Inferior parietal cortex (tissue), 1 donor: ENCODE data around the gene ZNF460.
"Not testable (repeated sequence)": the region's sequence is repeated elsewhere in the genome, so short reads cannot be mapped to it uniquely, and the experiment has no call there.

Source experiments
- DNase-seq: peaks from one replicate; pipeline ENCODE4 v3.0.0-alpha.2; 2016; ENCODE audit errors: extremely low spot score

The ZNF460 gene

GRCh38 chr19:57280165-57280961 lies at the start of gene ZNF460:
ZNF460 (plus strand) TSS chr19:57280485; CDS start chr19:57280807, 322 bp downstream.
- peak; percentile 98 for DNase-seq

DNA sequence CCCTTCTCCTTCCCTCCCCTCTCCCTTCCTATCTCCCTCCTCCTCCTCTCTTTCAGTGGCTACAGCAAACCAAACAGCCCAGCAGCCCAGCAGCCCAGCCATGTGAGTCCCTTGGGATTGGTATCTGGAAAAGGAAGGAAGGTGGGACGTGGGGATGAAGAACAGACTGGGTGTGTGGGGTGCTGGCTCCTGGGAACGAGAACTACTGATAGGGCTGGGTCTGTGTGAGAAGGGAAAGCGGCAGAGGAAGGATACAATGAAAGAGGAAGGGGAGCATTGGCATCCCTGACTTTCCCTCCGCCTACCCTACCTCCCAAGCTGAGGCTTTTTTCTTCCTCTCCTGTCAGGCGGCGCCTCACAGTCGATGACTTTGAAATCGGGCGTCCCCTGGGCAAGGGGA lies 48.6 kb upstream of the ZNF460 start:
- DNase-seq: no peak

GRCh38 chr19:57233207-57233606 lies 47.1 kb upstream of the ZNF460 start:
- no peak for DNase-seq

DNA sequence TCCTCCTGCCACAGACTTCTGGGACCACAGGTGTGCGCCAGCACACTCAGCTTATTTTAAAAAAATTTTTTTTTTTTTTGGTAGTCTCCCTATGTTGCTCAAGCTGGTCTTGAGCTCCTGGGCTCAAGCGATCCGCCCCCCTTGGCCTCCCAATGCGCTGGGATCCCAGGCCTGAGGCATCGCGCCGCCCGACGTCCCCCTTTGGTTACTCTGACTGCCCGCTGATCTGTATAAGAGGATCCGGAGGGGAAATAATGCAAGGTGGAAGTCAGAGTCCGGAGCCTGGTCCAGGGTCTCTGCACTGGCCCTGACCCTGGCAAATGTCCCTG lies 40.3 kb upstream of the ZNF460 start:
- no peak for DNase-seq

GRCh38 chr19:57240311-57241090 lies 39.8 kb upstream of the ZNF460 start, which contains the start of gene ZNF805:
ZNF805 (plus strand) TSS chr19:57240632; CDS start chr19:57240892, 260 bp downstream.
- DNase-seq: peak; percentile 94

- peak; percentile 13 for DNase-seq
Observed at GRCh38 chr19:57241176-57241575, 39.1 kb upstream of the ZNF460 start.

DNA sequence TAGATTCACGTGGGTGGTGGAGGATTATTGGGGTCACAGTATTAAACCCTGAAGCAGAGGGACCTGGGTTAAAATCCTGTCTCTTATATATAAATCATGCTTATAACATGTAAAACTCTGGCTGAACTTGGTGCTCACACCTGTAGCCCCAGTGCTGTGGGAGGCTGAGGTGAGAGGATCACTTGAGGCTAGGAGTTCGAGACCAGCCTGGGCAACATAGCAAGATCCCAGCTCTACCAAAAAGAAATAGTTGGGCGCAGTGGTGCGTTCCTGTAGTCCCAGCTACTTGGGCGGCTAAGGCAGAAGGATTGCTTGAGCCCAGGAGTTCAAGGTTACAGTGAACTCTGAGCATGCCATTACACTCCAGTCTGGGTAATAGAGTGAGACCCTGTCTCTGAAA lies 37.5 kb upstream of the ZNF460 start:
- no peak for DNase-seq

- DNase-seq: no peak
Observed at GRCh38 chr19:57244513-57244912, 35.8 kb upstream of the ZNF460 start.

- DNase-seq: no peak
Observed at GRCh38 chr19:57245066-57245465, 35.2 kb upstream of the ZNF460 start.

DNA sequence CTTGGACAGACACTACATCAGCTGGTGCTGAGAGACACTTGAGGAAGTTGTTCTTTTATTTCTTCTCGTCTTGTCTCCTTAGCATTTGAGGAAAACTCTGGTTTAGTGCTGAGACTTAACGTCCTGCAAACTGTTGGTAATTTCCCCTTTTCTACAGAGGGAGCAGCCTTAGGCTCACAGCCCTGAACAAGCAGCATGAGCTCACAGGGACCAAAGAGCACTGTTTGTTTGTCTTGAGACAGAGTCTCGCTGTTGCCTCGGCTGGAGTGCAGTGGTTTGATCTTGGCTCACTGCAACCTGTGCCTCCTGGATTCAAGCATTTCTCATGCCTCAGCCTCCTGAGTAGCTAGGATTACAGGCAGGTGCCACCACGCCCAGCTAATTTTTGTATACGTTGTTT lies 34.3 kb upstream of the ZNF460 start:
- DNase-seq: no peak

GRCh38 chr19:57248646-57249045 lies 31.6 kb upstream of the ZNF460 start:
- DNase-seq: no peak

GRCh38 chr19:57249329-57249728 lies 31.0 kb upstream of the ZNF460 start:
- DNase-seq: no peak

- DNase-seq: not testable (repeated sequence)
Observed at GRCh38 chr19:57253767-57254166, 26.5 kb upstream of the ZNF460 start.

DNA sequence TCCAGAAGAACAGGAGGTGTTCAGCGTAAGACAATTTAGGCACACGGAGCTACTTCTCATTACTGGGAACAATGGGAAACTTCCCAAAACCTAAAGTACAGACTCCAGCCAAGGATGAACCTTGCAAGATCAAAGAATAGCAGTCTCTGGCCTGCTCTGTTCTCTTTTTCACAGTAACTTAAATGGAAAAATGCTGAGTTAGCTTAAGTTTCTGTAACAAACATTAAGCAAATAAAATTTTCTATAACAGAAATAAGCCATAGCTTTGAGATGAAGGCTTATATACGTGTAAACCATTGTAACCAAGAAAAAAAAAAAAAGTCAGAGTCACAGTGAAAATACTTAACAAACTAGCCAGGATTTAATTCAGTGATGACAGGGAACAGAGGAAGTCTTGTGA lies 18.2 kb upstream of the ZNF460 start:
- DNase-seq: no peak

DNA sequence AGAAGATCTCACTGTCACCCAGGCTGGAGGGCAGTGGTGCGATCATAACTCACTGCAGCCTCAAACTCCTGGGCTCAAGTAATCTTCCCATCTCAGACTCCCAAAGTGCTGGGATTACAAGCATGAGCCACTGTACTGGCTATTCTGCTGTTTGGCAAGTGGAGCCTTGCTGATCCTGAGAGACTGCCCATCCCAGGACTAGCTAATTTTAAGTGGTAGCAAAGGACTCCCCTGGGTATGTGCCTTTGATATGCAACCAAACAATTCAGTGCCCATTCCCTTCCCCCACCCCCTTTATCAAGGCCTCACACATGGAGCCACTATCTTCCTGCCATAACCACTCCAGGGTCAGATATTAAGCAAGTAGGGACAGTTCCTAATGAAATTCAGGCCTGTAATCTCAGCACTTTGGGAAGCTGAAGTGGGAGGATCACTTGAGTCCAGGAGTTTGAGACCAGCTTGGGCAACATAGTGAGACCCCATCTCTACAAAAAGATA lies 17.0 kb upstream of the ZNF460 start:
- DNase-seq: no peak

GRCh38 chr19:57267291-57267690 lies 13.0 kb upstream of the ZNF460 start:
- DNase-seq: no peak

DNA sequence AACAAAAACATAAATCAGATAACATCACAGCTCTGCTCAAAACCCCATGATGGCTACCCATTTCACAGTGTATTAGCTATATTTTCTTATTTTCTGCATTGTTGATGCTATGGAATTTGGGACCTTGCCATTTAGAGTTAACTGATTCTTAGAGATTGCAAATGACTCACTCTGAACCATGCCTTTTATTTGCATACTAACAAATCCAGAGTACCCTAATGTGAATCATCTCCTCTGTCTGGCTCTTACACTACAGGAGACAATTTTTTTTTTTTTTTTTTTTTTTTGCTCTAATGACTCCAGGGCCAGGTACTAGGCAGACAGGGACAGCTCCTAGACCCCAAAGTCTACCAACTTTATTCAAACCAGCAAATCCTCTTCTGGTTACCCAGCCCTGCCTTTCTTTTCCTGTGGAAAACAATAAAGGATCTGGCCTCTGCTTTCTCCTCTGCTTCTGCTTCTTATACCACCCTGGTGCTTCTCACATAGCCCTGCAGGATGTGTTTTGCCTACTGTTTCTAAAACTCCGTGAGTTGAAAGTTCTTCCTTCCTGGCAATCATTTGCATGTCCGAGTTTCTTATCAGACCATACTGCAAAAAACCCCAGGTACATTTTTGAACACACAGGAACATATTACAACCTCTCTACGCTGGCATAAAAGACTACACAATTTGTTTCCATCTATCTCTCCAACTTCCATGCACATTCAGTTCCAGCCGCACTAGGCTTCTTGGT lies 10.6 kb upstream of the ZNF460 start:
- no peak for DNase-seq

DNA sequence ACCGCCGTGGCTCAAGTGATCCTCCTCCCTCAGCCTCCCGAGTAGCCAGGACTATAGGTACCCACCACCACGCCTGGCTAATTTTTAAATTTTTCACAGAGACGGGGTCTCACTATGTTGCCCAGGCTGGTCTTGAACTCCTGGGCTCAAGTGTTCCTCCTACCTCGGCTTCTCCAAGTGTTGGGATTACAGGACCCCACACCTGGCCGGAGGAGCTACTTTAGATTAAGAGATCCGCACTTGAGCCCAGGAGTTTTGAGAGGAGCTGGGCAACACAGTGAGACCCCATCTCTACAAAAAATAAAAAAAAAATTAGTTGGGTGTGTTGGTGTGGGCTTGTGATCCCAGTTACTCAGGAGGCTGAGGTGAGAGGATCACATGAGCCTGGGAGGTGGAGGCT lies 9.0 kb upstream of the ZNF460 start:
- no peak for DNase-seq

DNA sequence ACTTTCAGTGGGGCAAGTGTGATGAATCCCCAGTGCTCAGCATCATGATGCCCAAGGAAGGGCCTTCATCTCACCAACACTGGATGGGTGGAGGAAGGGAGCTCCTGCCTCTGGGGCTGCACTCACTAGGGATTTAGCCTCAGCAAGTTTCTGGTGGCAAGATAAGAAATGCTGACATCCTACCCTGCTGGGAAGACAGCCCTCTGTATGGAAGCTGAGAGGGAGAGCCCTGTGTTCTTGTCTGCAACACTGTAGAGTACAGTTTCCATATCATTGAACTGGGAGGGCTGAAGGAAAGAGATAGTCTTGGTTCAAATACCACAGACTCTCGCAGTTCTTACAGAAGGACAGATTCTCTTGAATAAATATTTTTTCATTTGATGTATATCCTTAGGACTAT lies 7.3 kb upstream of the ZNF460 start:
- no peak for DNase-seq

- DNase-seq: no peak
Observed at GRCh38 chr19:57276430-57276829, 3.9 kb upstream of the ZNF460 start.

- DNase-seq: not testable (repeated sequence)
Observed at GRCh38 chr19:57278481-57278880, 1.8 kb upstream of the ZNF460 start.
